Tibial nerve (tissue), 4 donors: ENCODE results near the gene PC. TPM values are rescaled to one million over a fixed set of nuclear protein-coding genes. Genes with fewer than 3 reads are reported as not detected.

Source experiments
- DNase-seq, 2 donors: peaks; one replicate each; pipeline ENCODE4 v3.0.0-alpha.2; 2019; ENCODE audit warnings: low spot score in 2 of 2
- H3K27ac ChIP-seq, 4 donors: fragments of 200-600 bp; sonication (generic) in 3 of 4; one replicate each; pipeline ENCODE4 v1.5.1; 2017 to 2019; ENCODE audit warnings: mild to moderate bottlenecking in 1 of 4
- H3K27me3 ChIP-seq, 2 donors: fragments of 200-600 bp; sonication (generic) in 1 of 2; one replicate each; pipeline versions ENCODE4 v1.5.1 to v1.6.0; 2017 to 2019
- H3K36me3 ChIP-seq, 3 donors: fragments of 200-600 bp; sonication (generic); one replicate each; pipeline ENCODE4 v1.5.1; 2018 to 2019
- H3K4me1 ChIP-seq, 4 donors: fragments of 200-600 bp; sonication (generic) in 3 of 4; one replicate each; pipeline ENCODE4 v1.5.1; 2017 to 2019
- H3K4me3 ChIP-seq, 4 donors: fragments of 200-600 bp; sonication (generic) in 3 of 4; one replicate each; pipeline ENCODE4 v1.5.1; 2017 to 2019; ENCODE audit warnings: mild to moderate bottlenecking in 1 of 4, moderate library complexity in 1 of 4
- H3K9me3 ChIP-seq, 4 donors: fragments of 200-600 bp; sonication (generic) in 3 of 4; one replicate each; pipeline ENCODE4 v1.5.1; 2017 to 2019
- CTCF ChIP-seq, 5 experiments: fragments of 200-600 bp in 3 of 5; fragments of 450-650 bp in 2 of 5; sonication (generic) in 3 of 5; IDR thresholded peaks; one replicate each; pipeline ENCODE4 v1.5.1; 2016 to 2019; ENCODE audit warnings: antibody characterized with exemption in 5 of 5, mild to moderate bottlenecking in 3 of 5, moderate library complexity in 2 of 5
- EP300 ChIP-seq, 2 donors: sonication (generic); formaldehyde crosslinking; IDR thresholded peaks; one replicate each; pipeline ENCODE4 v1.6.1; 2017; ENCODE audit warnings: antibody characterized with exemption in 2 of 2, mild to moderate bottlenecking in 1 of 2
- POLR2A ChIP-seq, 2 donors: fragments of 450-650 bp; IDR thresholded peaks; one replicate each; pipeline ENCODE4 v1.6.1; 2017; ENCODE audit warnings: antibody characterized with exemption in 2 of 2, mild to moderate bottlenecking in 2 of 2, moderate library complexity in 2 of 2
- WGBS, 2 donors: methylation state at CpG; one replicate each; pipeline ENCODE4 v1.1.5; 2018; 5-methylcytosine and 5-hydroxymethylcytosine counted together
- total RNA-seq, 4 donors: library from RNA; depleted of rRNA; stranded (reverse); fragments of >200 nt; gene quantifications; one replicate each; pipeline ENCODE4 v1.1.0, GENCODE V29; 2016

PC gene
- total RNA-seq, 4 donors from 2014 or later: 82.5 to 135 (median 90.2) TPM

DNA sequence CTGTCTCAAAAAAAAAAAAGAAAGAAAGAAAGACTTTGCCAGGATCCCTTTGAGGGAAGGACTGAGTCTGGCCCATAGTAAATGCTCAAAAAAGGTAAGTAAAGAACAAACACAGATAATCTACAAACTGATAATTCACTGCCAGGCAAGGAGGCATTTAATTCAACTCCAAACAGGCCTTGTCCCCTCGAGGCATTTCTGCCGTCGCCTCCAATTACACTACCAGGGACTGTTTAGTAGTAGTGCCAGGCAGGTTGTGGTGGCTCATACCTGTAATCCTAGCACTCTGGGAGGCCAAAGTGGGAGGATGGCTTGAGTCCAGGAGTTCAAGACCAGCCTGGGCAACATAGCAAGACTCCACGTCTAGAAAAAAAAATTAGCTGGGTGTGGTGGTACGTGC, 43.7 kb downstream of the PC start:
- H3K4me3 ChIP-seq: no peak overlapping the region
- H3K27ac ChIP-seq: peak overlapping the region in 3 of 4 donors; percentile 71 to 89 (median 85)
- peaks cover 0 to 90% (median 15%) of the 10 kb centered on the region in 4 donors for H3K4me1 ChIP-seq
- no peaks in the 10 kb centered on the region for H3K27me3 ChIP-seq
- H3K36me3 ChIP-seq: no peaks in the 10 kb centered on the region
- 65 to 66% methylated on average over 5 of the region's 5 CpGs for WGBS, 2 donors
- H3K9me3 ChIP-seq: no peaks in the 10 kb centered on the region
- no peak for DNase-seq
- TF ChIP-seq EP300 (IDR thresholded peaks at IDR 0.05) (no peak), CTCF (IDR thresholded peaks at IDR 0.05) (no peak), POLR2A (IDR thresholded peaks at IDR 0.05) (no peak)

DNA sequence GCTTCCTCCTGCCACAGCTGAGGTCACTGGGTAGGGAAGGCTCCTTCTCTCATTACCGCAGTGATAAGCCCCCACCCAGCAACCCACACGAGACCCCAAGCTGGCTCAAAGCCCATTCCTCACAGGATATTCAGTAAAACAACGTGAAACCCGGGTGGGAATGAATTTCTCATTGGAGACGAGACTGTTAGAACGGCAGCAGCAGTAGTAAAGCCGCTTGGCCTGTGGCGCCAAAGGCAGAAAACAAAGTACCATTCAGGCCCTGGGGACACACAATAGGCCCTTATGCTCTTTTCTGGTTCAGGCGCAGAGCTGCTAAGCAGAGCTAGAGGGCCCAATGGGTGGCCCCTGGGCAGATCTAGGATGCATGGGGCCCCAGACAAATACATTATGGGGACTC, 45.3 kb downstream of the PC start:
- no peaks in the 10 kb centered on the region for H3K9me3 ChIP-seq
- peaks cover 0 to 93% (median 22%) of the 10 kb centered on the region in 4 donors for H3K4me1 ChIP-seq
- H3K36me3 ChIP-seq: no peaks in the 10 kb centered on the region
- peak overlapping the region; percentile 66 to 89 (median 86) for H3K27ac ChIP-seq
- H3K4me3 ChIP-seq: no peak overlapping the region
- no peak for DNase-seq
- H3K27me3 ChIP-seq: no peaks in the 10 kb centered on the region
- TF ChIP-seq EP300 (IDR thresholded peaks at IDR 0.05): peak in 1 of 2 donors; percentile 50
- no peak for TF ChIP-seq POLR2A (IDR thresholded peaks at IDR 0.05)
- 47 to 50% methylated on average over 9 of the region's 9 CpGs for WGBS, 2 donors

DNA sequence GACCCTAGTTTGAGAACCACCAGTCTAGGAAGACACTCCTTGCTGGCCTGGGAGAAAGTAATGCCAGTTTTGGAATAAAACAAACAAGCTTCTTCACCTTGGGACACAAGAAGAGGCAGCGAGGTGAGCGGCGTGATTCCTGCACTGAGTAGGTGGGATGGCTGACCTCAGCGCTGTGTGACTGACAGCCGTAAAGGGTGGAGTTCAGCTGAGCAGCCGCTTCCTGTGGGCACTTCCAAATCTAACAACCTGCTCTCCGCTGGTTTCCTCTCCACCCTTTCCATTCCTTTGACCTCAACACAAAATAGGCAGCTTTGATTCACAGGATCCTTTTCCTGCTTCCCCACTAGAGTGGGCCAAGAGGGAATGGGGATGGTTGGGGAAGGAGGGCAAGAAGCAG, 45.8 kb downstream of the PC start:
- no peak for DNase-seq
- 49 to 53% methylated on average over 7 of the region's 7 CpGs for WGBS, 2 donors

DNA sequence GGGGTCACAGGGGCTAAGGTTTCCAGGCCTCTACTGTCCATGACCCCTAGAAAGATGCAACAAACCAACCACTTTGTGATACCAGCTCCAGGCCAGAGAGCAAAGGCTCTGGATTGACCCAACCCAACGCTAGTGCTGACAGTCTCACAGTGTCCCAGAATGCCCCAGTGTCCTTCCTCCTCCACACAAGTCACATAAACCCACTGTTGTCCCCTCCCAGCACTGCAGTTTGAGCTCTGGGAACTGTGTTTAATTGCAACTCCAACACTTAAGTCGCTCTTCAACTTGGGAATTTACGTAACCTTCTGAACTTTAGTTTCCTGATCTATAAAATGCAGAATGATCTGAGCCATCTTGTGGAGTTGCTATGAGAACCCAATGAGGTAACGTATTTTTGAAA, 47.5 kb downstream of the PC start:
- no peak for DNase-seq
- Histone ChIP-seq H3K36me3 (no peaks in the 10 kb centered on the region), H3K9me3 (no peaks in the 10 kb centered on the region), H3K4me3 (no peak overlapping the region), H3K27ac (peak overlapping the region in 1 of 4 donors; percentile 89), H3K4me1 (peaks cover 0 to 98% (median 34%) of the 10 kb centered on the region in 4 donors), H3K27me3 (no peaks in the 10 kb centered on the region)
- 64 to 75% methylated on average over 4 of the region's 4 CpGs for WGBS, 2 donors
- TF ChIP-seq CTCF (IDR thresholded peaks at IDR 0.05): no peak
- TF ChIP-seq POLR2A (IDR thresholded peaks at IDR 0.05): no peak
- no peak for TF ChIP-seq EP300 (IDR thresholded peaks at IDR 0.05)

More for the DNA sequence above, 45.8 kb downstream of the PC start:
- Histone ChIP-seq H3K9me3 (no peaks in the 10 kb centered on the region), H3K27ac (peak overlapping the region; percentile 66 to 89 (median 86)), H3K36me3 (no peaks in the 10 kb centered on the region), H3K27me3 (no peaks in the 10 kb centered on the region), H3K4me3 (no peak overlapping the region), H3K4me1 (peaks cover 0 to 97% (median 28%) of the 10 kb centered on the region in 4 donors)
- no peak for TF ChIP-seq CTCF (IDR thresholded peaks at IDR 0.05)
- no peak for TF ChIP-seq POLR2A (IDR thresholded peaks at IDR 0.05)
- TF ChIP-seq EP300 (IDR thresholded peaks at IDR 0.05): no peak

GRCh38 chr11:66910016-66910415, 48.2 kb downstream of the PC start:
- Histone ChIP-seq H3K36me3 (no peaks in the 10 kb centered on the region), H3K9me3 (no peaks in the 10 kb centered on the region), H3K4me3 (no peak overlapping the region), H3K27ac (peak overlapping the region in 1 of 4 donors; percentile 89), H3K27me3 (no peaks in the 10 kb centered on the region), H3K4me1 (peaks cover 0 to 98% (median 32%) of the 10 kb centered on the region in 4 donors)
- WGBS, 2 donors: 91 to 94% methylated on average over 10 of the region's 10 CpGs
- DNase-seq: no peak
- TF ChIP-seq POLR2A (IDR thresholded peaks at IDR 0.05): no peak
- TF ChIP-seq CTCF (IDR thresholded peaks at IDR 0.05): no peak

GRCh38 chr11:66909181-66909580, 49.0 kb downstream of the PC start:
- TF ChIP-seq EP300 (IDR thresholded peaks at IDR 0.05): no peak
- no peak for TF ChIP-seq POLR2A (IDR thresholded peaks at IDR 0.05)
- TF ChIP-seq CTCF (IDR thresholded peaks at IDR 0.05): no peak
- Histone ChIP-seq H3K27ac (peak overlapping the region in 1 of 4 donors; percentile 69), H3K4me3 (no peak overlapping the region), H3K36me3 (no peaks in the 10 kb centered on the region), H3K9me3 (no peaks in the 10 kb centered on the region), H3K27me3 (no peaks in the 10 kb centered on the region), H3K4me1 (peaks cover 0 to 91% (median 31%) of the 10 kb centered on the region in 4 donors)
- no peak for DNase-seq
- WGBS, 2 donors: 93 to 97% methylated on average over 8 of the region's 8 CpGs
